GM12878 (cell line): ENCODE measurements around the gene CDR2L. TPM values are rescaled to one million over a fixed set of nuclear protein-coding genes. Genes with fewer than 3 reads are reported as not detected.
A peak's percentile ranks its signal among the peaks of the same experiment; 100 is the strongest.

Source experiments
- ATAC-seq: fragments of 200-7000 bp; cut with Tn5 transposase; 3 replicates; pipeline ENCODE4 v1.9.1; 2020; ENCODE audit warnings: mild to moderate bottlenecking, moderate library complexity
- BruUV-seq: library from RNA; stranded (reverse); fragments of 400-500 nt; replicated peaks from 2 replicates; lab custom pipeline; 2021; lab: Mats Ljungman, UMichigan
- CTCF ChIA-PET: fragments of 300-600 bp; sonication (Branson Sonifier 250); formaldehyde crosslinking; extraction: SDS; loops from one replicate; lab custom pipeline; 2021; ENCODE audit warnings: inconsistent platforms; lab: Yijun Ruan, JAX
- POLR2A ChIA-PET: fragments of 350-600 bp; formaldehyde crosslinking; extraction: SDS; loops from one replicate; lab custom pipeline; 2021; ENCODE audit warnings: inconsistent platforms; lab: Charles Lee
- RAD21 ChIA-PET: fragments of 300-600 bp; sonication (Branson Sonifier 250); formaldehyde crosslinking; loops from one replicate; lab custom pipeline; 2023; ENCODE audit warnings: antibody characterized with exemption; ENCODE audit not compliant: unreplicated experiment; lab: Charles Lee
- SMC1A ChIA-PET: fragments of 300-600 bp; sonication (Branson Sonifier 250); formaldehyde crosslinking; loops from one replicate; lab custom pipeline; 2023; ENCODE audit not compliant: unreplicated experiment, uncharacterized antibody; lab: Charles Lee
- DNase-seq: peaks from one replicate; pipeline ENCODE4 v3.0.0-alpha.2; 2011; ENCODE audit warnings: low read depth, low spot score
- FAIRE-seq: peaks from 3 replicates; lab custom pipeline; 2011; peaks lifted over from hg19 to GRCh38; lab: Jason Lieb, UNC
- H2AFZ ChIP-seq: 2 replicates; pipeline ENCODE4 v1.6.0; 2011; ENCODE audit warnings: low read depth, low read length, control low read depth; ENCODE audit not compliant: control insufficient read depth
- H3K27ac ChIP-seq: 2 replicates; pipeline ENCODE4 v1.5.1; 2011; ENCODE audit warnings: control low read depth; ENCODE audit not compliant: control insufficient read depth, insufficient read depth
- H3K27me3 ChIP-seq, 2 experiments: replicated peaks in 1 of 2; 2 replicates each; pipeline versions ENCODE4 v1.6.0 to v1.6.1; 2011; ENCODE audit warnings: low read length in 1 of 2; ENCODE audit not compliant: control insufficient read depth in 2 of 2, insufficient read depth in 2 of 2
- H3K36me3 ChIP-seq, 2 experiments: 2 replicates each; pipeline ENCODE4 v1.5.1; 2011; ENCODE audit warnings: low read length in 1 of 2; ENCODE audit not compliant: control insufficient read depth in 2 of 2, insufficient read depth in 2 of 2
- H3K4me1 ChIP-seq: 2 replicates; pipeline ENCODE4 v1.6.1; 2011; ENCODE audit warnings: mild to moderate bottlenecking, low read length, moderate library complexity, mixed read lengths; ENCODE audit not compliant: control insufficient read depth, insufficient read depth
- H3K4me2 ChIP-seq: 2 replicates; pipeline ENCODE4 v1.6.0; 2011; ENCODE audit warnings: control low read depth; ENCODE audit not compliant: control insufficient read depth, insufficient read depth
- H3K4me3 ChIP-seq: fragments of 200-600 bp; sonication (generic); 2 replicates; pipeline ENCODE4 v1.5.1; 2016
- H3K79me2 ChIP-seq: 2 replicates; pipeline ENCODE4 v1.6.0; 2011; ENCODE audit warnings: low read length; ENCODE audit not compliant: control insufficient read depth, insufficient read depth
- H3K9ac ChIP-seq: 2 replicates; pipeline ENCODE4 v1.8.0; 2011; ENCODE audit warnings: low read length, control low read depth, mixed read lengths; ENCODE audit not compliant: control insufficient read depth, insufficient read depth
- H3K9me3 ChIP-seq: replicated peaks from 3 replicates; pipeline ENCODE4 v1.5.1; 2011; ENCODE audit warnings: mild to moderate bottlenecking, low read length; ENCODE audit not compliant: control insufficient read depth, insufficient read depth
- H4K20me1 ChIP-seq: 2 replicates; pipeline ENCODE4 v1.6.0; 2011; ENCODE audit not compliant: control insufficient read depth, insufficient read depth
- E2F8 ChIP-seq: fragments of 450-650 bp; IDR thresholded peaks from 2 replicates; pipeline ENCODE4 v1.6.1; 2018; ENCODE audit warnings: mild to moderate bottlenecking, low read depth, moderate library complexity; ENCODE audit not compliant: partially characterized antibody
- IKZF2 ChIP-seq, 2 experiments: fragments of 450-650 bp; IDR thresholded peaks; 2 replicates each; pipeline ENCODE4 v1.6.1; 2017; ENCODE audit warnings: mild to moderate bottlenecking in 2 of 2, moderate library complexity in 2 of 2
- JUND ChIP-seq: IDR thresholded peaks from 2 replicates; pipeline ENCODE4 v1.6.1; 2012; ENCODE audit warnings: low read depth, mild to moderate bottlenecking, low read length, improper control_type of control experiment, moderate library complexity
- MYC ChIP-seq: IDR thresholded peaks from 2 replicates; pipeline ENCODE4 v1.6.1; 2011; ENCODE audit warnings: mild to moderate bottlenecking, low read length, moderate library complexity, inconsistent platforms; ENCODE audit not compliant: insufficient read depth, insufficient replicate concordance, insufficient read length, severe bottlenecking
- PAX8 ChIP-seq: fragments of 450-650 bp; IDR thresholded peaks from 2 replicates; pipeline ENCODE4 v1.6.1; 2017; ENCODE audit warnings: mild to moderate bottlenecking, moderate library complexity
- RUNX3 ChIP-seq: IDR thresholded peaks from 2 replicates; pipeline ENCODE4 v1.6.1; 2012; ENCODE audit warnings: low read length, inconsistent platforms
- SIX5 ChIP-seq: IDR thresholded peaks from 2 replicates; pipeline ENCODE4 v1.6.1; 2011; ENCODE audit warnings: mild to moderate bottlenecking, low read depth, low read length, moderate library complexity; ENCODE audit not compliant: severe bottlenecking
- SMARCA5 ChIP-seq: fragments of 450-650 bp; IDR thresholded peaks from 2 replicates; pipeline ENCODE4 v1.6.1; 2017; ENCODE audit warnings: mild to moderate bottlenecking
- SMC3 ChIP-seq: IDR thresholded peaks from 2 replicates; pipeline ENCODE4 v1.6.1; 2011; ENCODE audit warnings: low read length, improper control_type of control experiment, borderline replicate concordance
- YY1 ChIP-seq: IDR thresholded peaks from 2 replicates; pipeline ENCODE4 v1.6.1; 2011; ENCODE audit warnings: low read depth, mild to moderate bottlenecking, low read length
- ZBED1 ChIP-seq: IDR thresholded peaks from 2 replicates; pipeline ENCODE4 v1.6.1; 2016; ENCODE audit warnings: borderline replicate concordance
- WGBS: methylation state at CpG from one replicate; pipeline ENCODE4 v1.1.6; 2016; ENCODE audit warnings: low lambda C conversion rate; ENCODE audit not compliant: insufficient replicate concordance, insufficient coverage; ENCODE audit errors: missing lambda C conversion rate; 5-methylcytosine and 5-hydroxymethylcytosine counted together
- in situ Hi-C: fragments of 300-500 bp; cut with MboI; formaldehyde crosslinking; loops from 9 replicates; pipeline ENCODE4 v1.14.3; 2018; ENCODE audit warnings: mixed read lengths
- intact Hi-C: fragments of 100-400 bp; cut with micrococcal nuclease; formaldehyde crosslinking; loops from one replicate; pipeline ENCODE4 v1.14.2; 2022; ENCODE audit not compliant: unreplicated experiment
- polyA plus RNA-seq, 11 experiments: library from polyadenylated mRNA; depleted of rRNA in 4 of 11; unstranded in 6 of 11; stranded (reverse) in 5 of 11; fragments of >200 nt; fragmentation: Nextera tagmentation in 4 of 11; fragmentation: Illumina TruSeq in 1 of 11; extraction: Ambion mirVana in 4 of 11; extraction: Trizol in 1 of 11; gene quantifications; 1 replicate in 1 of 11; 2 replicates in 10 of 11; pipeline versions ENCODE4 v1.2.1 to v1.2.3, GENCODE V29; 2011 to 2016; ENCODE audit warnings: inconsistent platforms in 2 of 11, missing spikeins in 2 of 11, low read depth in 1 of 11
- total RNA-seq, 4 experiments: library from RNA; depleted of rRNA in 3 of 4; stranded (reverse); fragments of >200 nt in 3 of 4; fragmentation: Illumina TruSeq in 1 of 4; extraction: Trizol in 1 of 4; gene quantifications; 2 replicates each; pipeline versions ENCODE4 v1.2.1 to v1.2.3, GENCODE V29; 2013 to 2021
- TF ChIP-seq, protein P1 (sequence below): fragments of 450-650 bp; formaldehyde crosslinking; IDR thresholded peaks from 2 replicates; pipeline ENCODE4 v1.5.0; 2022; ENCODE audit warnings: mild to moderate bottlenecking, missing genetic modification characterization
- TF ChIP-seq, protein P2 (sequence below): IDR thresholded peaks from 2 replicates; pipeline ENCODE4 v1.6.1; 2011; ENCODE audit warnings: borderline replicate concordance, low read depth, mild to moderate bottlenecking, moderate library complexity, mixed read lengths, low read length; ENCODE audit not compliant: insufficient read depth; ENCODE audit errors: extremely low read length

CDR2L gene
- total and polyA plus RNA-seq, 10 of the 15 experiments (the other 5 are each of a cell fraction or from before 2014, with no cell fraction given), result 0.03 to 0.18 (median 0.04) TPM; not detected in 6

GRCh38 chr17:74957935-74958740 lies 29.3 kb upstream of the CDR2L start:
- BruUV-seq, result no TSS peak
- CTCF ChIA-PET, result interaction anchor here (0.6 to 13.8 kb wide), 25 partner anchors 9 to 624 kb away, joined by 3 to 274 read pairs (median 5); partner anchors contain the start of genes FDXR, MRPL58, OTOP2 and USH1G
- no peak overlapping the region for H3K27ac ChIP-seq
- H3K27me3 ChIP-seq, result no peaks in the 10 kb centered on the region
- POLR2A ChIA-PET, result no interaction called here
- intact Hi-C loops, result loop anchor here (5.0 kb wide), 1 partner anchor 166 kb away; no protein-coding TSS in a partner anchor
- in situ Hi-C loops, result loop anchor here (5.0 kb wide), 1 partner anchor 36 kb away; the partner anchor contains the start of genes OTOP2 and USH1G
- no peaks in the 10 kb centered on the region for H3K79me2 ChIP-seq
- SMC1A ChIA-PET, result interaction anchor here (1.0 to 7.7 kb wide), 8 partner anchors 9 to 167 kb away, joined by 3 to 73 read pairs (median 4); partner anchors contain the start of genes OTOP2 and USH1G
- H3K9me3 ChIP-seq, result no peaks in the 10 kb centered on the region; the same call in 2 of the 3 replicates
- no peak overlapping the region for H3K4me2 ChIP-seq
- H3K9ac ChIP-seq, result no peak overlapping the region
- DNase-seq, result no peak
- no peak overlapping the region for H2AFZ ChIP-seq
- H3K4me3 ChIP-seq, result no peak overlapping the region
- no peaks in the 10 kb centered on the region for H4K20me1 ChIP-seq
- no peaks in the 10 kb centered on the region; the same call in 1 of the 2 replicates for H3K4me1 ChIP-seq
- peak; percentile 58 for ATAC-seq
- 19% methylated on average over 27 of the region's 33 CpGs for WGBS
- no peaks in the 10 kb centered on the region for H3K36me3 ChIP-seq
- peak; percentile 89 for FAIRE-seq
- RAD21 ChIA-PET, result interaction anchor here (0.9 to 4.7 kb wide), 15 partner anchors 10 to 454 kb away, joined by 3 to 30 read pairs (median 4); partner anchors contain the start of genes FDXR, OTOP2 and USH1G
- TF ChIP-seq, protein P1, sequence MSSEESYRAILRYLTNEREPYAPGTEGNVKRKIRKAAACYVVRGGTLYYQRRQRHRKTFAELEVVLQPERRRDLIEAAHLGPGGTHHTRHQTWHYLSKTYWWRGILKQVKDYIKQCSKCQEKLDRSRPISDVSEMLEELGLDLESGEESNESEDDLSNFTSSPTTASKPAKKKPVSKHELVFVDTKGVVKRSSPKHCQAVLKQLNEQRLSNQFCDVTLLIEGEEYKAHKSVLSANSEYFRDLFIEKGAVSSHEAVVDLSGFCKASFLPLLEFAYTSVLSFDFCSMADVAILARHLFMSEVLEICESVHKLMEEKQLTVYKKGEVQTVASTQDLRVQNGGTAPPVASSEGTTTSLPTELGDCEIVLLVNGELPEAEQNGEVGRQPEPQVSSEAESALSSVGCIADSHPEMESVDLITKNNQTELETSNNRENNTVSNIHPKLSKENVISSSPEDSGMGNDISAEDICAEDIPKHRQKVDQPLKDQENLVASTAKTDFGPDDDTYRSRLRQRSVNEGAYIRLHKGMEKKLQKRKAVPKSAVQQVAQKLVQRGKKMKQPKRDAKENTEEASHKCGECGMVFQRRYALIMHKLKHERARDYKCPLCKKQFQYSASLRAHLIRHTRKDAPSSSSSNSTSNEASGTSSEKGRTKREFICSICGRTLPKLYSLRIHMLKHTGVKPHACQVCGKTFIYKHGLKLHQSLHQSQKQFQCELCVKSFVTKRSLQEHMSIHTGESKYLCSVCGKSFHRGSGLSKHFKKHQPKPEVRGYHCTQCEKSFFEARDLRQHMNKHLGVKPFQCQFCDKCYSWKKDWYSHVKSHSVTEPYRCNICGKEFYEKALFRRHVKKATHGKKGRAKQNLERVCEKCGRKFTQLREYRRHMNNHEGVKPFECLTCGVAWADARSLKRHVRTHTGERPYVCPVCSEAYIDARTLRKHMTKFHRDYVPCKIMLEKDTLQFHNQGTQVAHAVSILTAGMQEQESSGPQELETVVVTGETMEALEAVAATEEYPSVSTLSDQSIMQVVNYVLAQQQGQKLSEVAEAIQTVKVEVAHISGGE (CRISPR knock-in tag), result no peak
- TF ChIP-seq SMARCA5 (0 out of 2 replicates have a peak, but pooled peaks have one; percentile 43), RUNX3 (peak; percentile 43; the same call in 1 of the 2 replicates), SMC3 (peak; percentile 95), JUND (no peak), PAX8 (no peak), IKZF2 (IDR thresholded peaks at IDR 0.05) (no peak), YY1 (peak; percentile 71), SIX5 (no peak), MYC (no peak), ZBED1 (no peak), E2F8 (no peak)
- TF ChIP-seq, protein P2, sequence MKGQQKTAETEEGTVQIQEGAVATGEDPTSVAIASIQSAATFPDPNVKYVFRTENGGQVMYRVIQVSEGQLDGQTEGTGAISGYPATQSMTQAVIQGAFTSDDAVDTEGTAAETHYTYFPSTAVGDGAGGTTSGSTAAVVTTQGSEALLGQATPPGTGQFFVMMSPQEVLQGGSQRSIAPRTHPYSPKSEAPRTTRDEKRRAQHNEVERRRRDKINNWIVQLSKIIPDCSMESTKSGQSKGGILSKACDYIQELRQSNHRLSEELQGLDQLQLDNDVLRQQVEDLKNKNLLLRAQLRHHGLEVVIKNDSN, result no peak
